ENCODE measurements around the gene SPAG16.

GRCh38 chr2:213500881-213501280 lies 216.6 kb downstream of the SPAG16 start:
- TF ChIP-seq TAF1 (IDR thresholded peaks at IDR 0.05; ENCODE audit: low read depth) (no peak), RAD21 (IDR thresholded peaks at IDR 0.05; ENCODE audit: low read depth) (no peak), FOXM1 (IDR thresholded peaks at IDR 0.05; ENCODE audit: borderline replicate concordance, low read depth) (no peak), TCF12 (IDR thresholded peaks at IDR 0.05; ENCODE audit: low read depth) (no peak), ZBTB7A (IDR thresholded peaks at IDR 0.05; ENCODE audit: low read depth) (no peak), NFIC (IDR thresholded peaks at IDR 0.05) (no peak), EP300 (IDR thresholded peaks at IDR 0.05; ENCODE audit: borderline replicate concordance) (no peak)
- TF ChIP-seq, protein P1, sequence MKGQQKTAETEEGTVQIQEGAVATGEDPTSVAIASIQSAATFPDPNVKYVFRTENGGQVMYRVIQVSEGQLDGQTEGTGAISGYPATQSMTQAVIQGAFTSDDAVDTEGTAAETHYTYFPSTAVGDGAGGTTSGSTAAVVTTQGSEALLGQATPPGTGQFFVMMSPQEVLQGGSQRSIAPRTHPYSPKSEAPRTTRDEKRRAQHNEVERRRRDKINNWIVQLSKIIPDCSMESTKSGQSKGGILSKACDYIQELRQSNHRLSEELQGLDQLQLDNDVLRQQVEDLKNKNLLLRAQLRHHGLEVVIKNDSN (IDR thresholded peaks at IDR 0.05): no peak
- TF ChIP-seq, protein P2, sequence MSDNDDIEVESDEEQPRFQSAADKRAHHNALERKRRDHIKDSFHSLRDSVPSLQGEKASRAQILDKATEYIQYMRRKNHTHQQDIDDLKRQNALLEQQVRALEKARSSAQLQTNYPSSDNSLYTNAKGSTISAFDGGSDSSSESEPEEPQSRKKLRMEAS (IDR thresholded peaks at IDR 0.05): no peak

Data from Ishikawa (cell line).